HG02571 (cell line): ENCODE results near the gene PCSK6.

ENCODE experiments used
- ATAC-seq: cut with Tn5 transposase; IDR thresholded peaks from one replicate; pipeline ENCODE4 v1.9.1; 2021; ENCODE audit warnings: mild to moderate bottlenecking, moderate library complexity; ENCODE audit not compliant: unreplicated experiment

Gene PCSK6

DNA sequence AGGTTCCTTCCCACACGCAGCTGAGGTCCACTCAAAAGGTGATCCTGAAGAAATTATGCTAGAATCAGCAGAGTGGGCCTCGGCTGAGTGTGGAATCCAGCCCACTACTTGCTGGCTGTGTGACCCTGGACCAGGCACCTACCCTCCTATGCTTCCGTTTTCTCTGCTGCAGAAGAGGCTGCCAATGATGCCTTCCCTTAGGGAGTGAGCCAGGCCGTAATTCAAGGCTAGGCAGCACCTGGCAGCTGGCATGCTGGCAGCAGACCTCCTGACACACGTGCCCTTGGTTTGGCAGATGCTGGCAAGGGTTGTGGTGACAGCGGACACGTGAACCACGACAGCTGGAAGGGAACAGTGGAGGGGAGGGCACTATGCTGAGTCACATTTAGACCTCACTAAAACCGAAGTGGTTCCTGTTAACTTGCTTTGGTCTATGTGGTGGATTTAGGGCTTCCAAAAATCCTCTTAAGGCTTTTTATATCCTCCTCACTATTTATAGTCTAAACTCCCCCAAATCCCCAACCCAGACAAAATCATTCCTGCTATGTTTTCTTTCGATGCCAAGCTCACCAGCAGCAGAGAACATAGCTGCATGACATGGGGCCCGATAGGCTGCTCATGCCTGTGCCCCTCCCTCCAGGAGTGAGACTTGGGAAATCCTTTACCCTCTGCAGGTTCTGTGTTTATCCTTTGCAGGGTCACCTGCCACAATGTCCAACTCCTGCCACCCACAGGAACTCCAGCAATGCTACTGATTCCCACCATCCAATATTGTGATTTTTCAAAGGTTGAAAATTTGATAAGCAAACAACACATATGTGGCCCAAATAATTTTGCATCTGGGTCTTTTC is 10.6 kb upstream of the PCSK6 start:
- no peak for ATAC-seq

DNA sequence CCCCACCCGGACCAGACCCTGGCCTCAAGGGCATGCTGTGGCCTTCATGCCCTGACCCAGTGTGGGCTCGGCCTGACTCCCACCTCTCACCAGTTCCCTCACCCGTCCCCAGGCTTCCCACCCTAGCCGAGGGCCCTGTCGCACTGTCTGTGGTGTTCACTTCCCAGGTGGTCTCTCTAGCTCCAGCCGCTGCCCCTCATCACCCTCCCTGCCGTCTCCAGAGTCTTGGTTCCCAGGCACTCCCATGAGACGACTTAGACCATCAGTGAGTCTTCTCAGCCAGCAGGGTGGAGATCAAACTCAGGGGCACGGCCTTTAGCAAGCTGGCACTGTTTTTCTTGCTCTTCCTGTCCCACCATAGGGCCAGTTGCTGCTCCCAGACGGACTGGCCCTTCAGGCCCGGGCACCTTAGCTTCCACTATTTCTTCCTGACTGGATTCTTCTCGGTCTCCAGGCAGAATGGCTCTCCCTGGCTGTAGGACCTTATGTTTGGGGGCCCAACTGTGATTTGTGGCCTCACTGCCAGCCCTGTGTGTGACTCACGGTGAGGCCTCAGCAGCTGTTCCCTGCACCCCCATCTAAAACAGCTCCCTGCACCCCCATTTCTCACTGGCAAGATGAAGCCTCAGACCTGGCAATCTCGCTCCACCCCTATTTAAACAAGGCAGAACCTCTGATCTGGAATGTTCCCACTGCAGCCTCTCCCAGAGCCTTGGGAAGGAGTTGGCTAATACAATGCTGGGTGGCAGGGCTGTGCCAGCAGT is 9.4 kb upstream of the PCSK6 start:
- ATAC-seq = no peak

DNA sequence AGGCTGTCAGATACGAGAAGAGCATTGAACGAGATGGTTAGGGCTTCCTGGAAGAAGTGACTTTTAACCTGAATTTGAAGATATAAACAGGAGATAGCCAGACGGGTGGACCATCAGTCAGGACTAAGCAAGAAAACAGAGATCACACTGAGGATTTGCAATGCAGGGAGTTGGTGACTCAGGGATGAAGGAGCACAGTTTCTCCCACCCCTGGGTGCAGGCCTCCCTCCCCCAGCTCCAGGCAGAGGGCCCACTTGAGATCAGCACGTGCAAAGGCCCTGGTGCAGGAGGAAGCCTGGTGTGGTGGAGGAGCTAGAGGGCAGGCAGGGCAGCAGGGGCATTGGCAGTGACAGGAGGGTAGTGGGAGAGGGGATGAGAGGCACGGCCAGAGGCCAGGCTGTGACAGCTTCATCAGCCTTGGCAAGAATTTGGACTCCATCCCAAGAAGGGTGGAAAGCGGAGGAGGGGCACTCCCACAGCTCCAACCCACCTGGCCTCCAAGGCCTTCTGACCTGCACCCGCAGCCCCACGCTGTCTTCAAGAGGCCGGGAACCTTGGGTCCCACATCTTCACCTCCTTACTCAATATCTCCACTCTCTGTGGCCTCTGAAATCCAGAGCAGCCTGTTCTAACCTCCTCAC is 8.7 kb upstream of the PCSK6 start:
- no peak for ATAC-seq

DNA sequence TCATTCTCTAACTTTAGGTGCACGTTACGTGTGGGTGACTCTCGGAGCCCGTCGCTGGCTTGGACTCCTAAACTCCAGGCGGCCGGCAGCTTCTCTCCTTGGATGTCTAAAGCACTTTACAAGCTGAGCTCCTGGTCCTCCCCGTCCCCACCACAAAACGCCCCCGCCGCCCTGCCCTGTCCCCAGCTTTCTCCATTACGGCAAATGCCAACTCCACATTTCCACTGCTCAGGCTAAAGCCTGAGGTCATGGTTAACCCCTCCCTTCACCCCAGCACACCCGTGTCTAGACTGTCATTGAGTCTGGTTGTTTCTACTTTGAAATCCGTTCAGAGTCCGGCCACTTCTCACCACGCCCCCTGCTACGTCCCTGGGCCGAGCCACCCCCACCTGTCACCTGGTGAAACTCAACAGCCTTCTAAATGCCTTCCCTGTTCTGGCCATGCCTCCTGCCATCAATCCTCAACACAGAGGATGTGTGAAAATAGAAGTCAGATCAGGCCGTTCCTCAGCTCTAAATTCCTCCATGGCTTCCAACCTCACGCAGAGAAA is 8.1 kb upstream of the PCSK6 start:
- ATAC-seq = no peak

DNA sequence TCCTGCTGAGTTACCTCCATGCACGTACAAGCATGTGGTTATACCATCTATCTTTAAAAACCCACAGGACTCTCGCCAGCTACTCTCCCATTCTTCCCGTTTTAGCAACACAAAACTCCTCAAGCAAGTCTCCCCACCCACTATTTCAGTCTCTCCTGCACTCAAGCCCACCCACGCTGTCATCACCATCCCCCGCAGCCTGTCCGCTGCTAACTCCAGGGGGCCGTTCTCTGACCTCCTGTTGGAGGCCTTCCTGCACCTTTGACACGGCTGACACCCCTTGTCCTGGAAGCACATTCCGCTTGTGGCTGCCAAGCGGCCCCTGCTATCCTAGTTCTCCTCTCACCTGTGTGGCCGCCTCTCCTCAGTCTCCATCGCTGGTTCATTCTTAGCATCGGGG is 7.5 kb upstream of the PCSK6 start:
- no peak for ATAC-seq

DNA sequence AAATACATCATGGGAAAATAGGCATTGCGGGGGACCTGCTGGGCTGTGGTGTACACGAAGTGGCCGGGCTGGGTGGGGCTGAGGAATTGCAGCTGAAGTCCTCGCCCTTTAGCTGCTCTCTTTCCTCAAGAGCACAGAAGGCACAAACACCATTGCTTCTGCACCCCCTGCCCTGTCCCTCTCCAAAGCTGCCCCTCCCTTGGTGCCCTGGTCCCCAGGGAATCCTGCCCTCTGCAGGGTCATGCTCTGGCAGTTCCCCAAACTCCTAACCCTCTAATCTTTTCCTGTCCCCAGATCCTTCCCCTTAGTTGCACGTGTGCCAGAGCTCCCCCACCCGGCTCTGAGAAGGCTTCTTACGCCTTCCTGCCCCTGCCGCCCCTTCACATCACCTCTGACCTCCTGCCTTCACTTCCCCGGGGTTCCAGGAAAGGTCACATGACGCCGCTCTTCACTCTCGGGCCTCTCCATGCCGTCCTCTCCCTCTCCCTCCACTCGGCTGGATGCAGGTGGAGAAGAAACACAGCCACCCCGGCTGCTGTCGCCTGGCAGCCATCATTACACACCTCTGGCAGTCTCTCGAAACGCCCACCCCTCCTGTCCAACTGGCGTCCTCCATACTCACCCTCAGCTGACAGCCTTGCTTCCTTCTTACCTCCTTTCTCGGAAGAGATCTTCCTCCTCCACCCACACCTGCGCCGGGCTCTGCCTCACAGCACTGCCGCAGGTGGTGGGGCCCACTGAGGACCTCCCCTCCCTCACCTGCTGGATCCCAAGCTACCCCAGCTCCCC is 6.9 kb upstream of the PCSK6 start:
- no peak for ATAC-seq

DNA sequence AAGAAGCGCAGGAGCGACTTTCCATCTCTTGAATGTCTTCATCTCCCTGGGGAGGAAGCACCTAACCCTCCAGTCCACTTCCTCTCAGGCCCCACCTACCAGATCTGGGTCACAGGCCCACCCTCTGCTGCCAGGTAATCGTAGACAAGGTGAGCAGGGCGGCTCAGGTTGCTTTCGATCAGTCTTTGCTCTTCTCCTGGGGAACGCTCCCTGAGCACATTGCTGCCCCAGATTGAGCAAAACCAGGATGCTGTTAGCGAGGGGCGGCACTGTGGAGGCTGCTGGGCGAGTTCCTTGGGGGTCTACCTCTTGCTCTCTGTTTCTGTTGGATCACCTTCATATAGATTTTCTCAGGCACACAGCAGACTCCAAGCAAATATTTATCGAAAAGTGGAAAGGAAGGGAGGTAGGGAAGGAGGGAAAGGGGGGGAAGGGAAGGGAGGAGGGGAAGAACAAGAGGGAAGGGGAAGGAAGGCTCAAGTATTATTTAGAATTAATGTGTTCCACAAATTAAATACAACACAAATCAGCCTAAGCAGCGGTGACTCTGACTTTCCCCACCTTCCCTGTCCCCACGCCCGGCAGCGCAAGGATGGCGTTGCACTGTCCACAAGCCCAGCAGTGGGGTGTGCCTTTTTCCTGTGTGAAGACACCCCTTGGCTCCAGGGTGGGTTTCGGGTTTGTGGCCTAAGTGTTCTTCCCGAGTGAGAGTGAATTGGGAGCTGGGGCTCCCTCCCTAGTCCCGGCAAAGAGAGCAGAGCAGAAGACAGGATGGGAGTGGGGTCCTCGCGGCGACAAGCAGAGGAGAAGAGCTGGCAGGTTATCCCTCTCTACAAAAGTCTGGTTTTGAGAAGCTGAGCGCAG is 6.1 kb upstream of the PCSK6 start:
- ATAC-seq = no peak

DNA sequence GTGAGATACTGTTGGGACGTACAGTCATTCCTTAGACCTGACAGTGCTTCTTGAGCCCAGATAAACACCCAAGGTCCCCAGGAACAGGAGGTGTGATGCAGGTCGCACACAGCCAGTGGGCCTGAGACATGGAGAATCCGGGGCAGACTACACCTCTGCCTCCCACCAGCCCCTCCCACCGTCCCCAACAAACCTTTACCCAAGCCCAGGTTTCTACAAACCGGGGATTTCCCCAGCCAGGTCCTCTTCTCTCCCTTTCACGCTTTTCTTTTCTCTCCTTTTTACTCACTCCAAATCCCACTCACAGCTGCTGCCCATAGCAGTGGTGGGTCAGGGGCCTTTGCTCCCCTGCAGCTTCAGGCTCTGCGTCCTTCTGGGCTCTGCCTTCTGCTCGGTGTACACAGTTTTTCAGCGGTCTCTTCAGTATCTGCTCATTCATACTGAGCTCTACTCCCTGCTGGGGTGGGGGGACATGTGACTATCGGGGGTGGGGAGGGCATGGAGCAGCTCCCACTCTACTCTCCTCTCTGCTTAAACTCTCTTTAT is 4.8 kb upstream of the PCSK6 start:
- no peak for ATAC-seq

DNA sequence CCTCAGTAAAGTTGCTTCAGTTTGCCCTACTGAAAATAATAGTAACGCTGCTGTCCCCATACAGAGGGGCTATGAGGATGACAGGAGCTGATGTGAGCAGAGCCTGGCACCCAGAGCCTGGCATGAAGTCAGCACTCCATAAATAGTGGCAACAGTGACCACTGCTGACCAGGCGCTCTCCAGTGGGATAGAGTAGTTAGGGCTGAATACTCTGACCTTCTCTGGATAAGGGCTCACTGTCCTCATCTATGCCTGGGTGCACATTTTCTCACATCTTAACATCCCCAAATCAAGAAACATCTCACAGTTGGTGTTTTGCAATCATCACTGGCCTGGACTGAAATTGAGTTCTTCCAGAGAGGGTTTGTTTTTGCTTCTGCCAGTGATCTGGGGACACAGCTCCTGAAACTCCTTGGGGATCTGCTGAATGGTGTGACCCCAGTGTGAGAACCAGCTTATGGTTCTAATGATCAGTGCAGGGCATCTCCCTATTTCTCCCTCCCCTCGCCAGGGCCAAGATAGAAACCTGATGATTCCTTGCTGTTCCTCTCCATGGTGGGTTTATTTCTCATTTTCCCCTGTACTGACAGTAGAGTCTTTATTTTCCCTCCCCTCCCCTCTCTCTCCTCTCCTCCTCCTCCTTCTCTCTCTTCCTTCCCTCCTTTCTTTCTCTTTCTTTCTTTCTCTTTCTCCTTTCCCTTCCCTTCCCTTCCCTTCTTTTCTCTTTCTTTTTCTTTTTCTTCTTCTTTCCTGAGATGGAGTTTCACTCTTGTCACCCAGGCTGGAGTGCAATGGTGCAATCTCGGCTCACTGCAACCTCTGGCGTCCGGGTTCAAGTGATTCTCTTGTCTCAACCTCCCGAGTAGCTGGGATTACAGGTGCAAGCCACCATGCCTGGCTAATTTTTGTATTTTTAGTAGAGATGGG is 3.5 kb upstream of the PCSK6 start:
- no peak for ATAC-seq

DNA sequence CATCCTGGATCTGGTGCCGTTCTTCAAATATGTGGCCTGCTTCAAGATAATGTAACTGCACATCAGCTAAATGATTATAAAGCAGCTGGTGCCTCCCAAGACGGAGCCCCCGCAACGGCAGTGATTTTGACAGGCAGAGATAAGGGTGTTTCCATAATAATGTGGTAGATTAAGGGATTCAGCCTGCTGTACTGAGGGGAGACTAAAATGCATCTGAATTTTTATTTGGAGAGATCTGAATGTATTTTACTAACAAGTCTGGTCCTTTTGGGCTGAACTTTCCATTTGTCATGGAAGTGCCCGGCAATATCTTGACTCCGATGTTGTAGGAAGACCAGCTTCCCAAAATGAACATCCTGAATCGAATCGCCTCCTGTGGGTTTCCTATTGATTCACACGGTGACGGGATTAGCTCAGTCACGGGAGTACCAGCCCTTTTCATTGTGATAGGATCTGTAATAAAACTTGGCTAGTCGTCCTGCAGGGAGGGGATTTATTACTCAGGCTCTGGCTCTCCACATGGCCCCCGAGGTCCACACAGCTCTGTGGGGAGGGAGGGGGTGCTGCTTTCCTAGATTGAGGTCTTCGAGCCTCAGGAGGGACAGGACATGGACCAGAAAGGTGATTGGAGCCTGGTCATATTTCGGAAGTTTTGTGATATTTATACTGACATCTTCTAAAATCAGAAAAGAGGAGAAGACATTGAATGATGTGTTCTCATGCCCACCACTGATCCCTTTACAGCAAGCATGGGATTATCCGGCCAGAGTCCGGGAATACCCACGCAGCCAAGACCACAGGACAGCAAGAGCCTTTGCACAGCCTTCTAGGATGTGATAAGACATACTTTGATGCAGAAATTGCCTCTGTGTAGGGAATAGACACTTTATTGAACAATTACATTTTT is 2.5 kb upstream of the PCSK6 start:
- ATAC-seq = no peak

DNA sequence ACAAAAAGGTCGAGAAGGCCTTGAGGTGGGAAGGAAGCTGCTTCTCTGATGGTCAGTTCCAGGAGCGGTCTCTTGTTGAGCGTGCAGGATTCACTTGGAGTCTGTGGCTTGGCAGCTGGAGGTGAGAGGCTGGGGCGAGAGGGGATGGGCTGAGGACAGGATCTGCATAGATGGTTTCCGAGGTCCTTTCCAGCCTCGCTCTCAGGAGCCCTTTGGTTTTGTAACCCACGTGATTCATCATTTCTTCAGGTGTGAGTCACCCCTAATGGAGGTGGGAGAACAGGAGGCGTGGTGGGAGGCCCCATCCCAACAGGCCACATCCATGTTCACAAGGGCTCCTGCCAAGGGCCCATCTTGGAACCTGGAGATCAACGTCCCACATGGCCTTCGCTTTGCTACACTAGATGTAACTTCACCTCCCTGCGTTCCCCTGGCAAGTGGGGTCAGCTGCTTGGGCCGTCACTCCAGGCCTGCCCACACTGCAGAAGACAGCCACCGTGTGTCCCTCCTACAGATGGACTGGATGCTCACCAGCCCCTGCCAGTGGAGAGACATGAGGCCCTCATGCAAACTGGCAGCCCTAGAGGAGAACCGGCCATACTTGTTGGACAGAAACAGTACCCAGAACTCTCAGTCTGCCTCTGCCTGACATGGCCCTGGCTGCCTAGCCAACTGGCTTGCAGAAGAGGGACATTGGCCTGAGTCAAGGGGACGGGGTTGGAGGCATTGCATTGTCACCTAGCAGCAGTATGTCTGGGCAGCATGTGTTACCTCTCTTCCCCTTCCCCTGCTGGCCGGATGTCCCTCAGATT is 1.6 kb upstream of the PCSK6 start:
- no peak for ATAC-seq

DNA sequence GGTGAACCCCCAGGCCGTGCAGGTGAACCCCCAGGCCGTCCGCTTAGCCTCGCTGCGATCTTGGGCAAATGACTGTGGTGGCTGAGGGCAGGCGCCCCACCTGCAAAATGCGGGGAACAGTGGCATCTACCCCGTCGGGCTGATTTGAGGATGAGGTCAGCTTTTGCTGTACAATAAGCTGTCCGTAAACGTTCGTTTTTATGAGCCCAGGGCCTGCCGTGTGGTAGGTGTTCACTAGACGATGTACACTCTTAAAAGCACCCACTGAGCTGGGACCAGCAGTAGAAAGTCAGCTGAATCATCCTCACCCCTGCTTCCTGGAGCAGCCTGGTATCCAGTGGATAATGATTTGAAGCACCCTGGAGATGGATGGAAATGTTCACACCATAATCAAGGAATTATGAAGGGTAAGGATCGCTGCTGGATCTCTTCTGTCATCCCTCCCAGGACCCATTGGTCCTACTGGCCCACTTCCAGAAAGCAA is 943 bp upstream of the PCSK6 start:
- ATAC-seq = no peak

DNA sequence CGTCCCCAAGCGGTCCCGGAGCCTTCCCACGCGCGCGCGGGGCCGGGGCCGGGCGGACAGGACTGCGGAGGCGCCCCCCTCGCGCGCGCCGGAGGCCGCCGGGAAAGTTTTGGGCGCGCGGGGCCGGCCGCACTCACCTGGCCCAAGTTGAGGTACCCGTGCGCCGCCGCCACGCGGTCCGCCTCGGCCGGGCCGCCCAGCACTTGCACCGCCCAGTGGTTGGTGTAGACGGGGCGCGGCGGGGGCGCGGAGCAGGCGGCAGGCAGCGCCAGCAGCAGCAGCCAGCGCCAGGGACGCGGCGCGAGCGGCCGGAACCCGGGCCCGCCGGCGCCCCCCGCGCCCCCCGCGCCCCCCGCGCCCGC is 289 bp downstream of the PCSK6 start:
- ATAC-seq = no peak

DNA sequence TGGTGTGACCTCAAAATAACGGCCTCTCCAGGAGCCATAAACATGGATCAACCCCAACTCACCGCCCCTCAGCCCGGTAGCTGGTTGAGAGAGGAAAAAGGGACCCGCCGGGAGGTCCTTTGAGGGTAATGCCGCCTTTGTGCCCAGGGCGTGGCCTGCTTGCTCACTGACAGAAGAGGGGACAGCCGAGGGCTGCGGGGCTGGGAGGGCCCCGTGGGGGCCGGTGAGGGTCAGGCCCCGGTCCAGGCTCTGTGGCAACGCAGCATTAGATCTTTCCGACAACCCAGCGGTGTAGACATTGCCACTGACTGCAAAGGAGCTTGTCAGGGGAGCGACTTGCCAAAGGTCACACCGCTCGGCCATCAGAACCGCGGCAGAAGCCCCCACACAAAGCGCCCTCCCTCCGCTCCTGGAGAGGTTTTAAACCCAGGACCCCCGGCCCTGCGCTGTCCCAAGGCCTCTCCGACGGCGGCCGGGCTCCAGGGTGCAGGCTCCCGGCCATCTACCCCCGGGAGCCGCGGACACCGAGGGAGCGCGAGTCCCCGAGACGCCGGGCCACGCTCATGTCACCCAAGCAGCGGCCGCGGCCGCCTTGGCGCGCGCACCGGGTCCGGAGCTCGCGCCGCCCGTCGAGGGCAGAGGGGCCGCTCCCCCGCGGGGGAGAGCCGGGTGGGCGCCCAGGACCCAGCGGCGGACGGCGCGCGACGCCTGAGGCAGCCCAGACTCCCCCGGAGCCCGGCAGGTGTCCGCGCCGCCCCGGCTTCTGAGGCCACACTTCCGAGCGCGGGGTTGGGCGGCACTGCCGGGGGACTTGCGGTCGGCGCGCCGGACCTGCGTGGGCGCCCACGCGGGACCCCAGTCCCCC is 975 bp downstream of the PCSK6 start:
- no peak for ATAC-seq

DNA sequence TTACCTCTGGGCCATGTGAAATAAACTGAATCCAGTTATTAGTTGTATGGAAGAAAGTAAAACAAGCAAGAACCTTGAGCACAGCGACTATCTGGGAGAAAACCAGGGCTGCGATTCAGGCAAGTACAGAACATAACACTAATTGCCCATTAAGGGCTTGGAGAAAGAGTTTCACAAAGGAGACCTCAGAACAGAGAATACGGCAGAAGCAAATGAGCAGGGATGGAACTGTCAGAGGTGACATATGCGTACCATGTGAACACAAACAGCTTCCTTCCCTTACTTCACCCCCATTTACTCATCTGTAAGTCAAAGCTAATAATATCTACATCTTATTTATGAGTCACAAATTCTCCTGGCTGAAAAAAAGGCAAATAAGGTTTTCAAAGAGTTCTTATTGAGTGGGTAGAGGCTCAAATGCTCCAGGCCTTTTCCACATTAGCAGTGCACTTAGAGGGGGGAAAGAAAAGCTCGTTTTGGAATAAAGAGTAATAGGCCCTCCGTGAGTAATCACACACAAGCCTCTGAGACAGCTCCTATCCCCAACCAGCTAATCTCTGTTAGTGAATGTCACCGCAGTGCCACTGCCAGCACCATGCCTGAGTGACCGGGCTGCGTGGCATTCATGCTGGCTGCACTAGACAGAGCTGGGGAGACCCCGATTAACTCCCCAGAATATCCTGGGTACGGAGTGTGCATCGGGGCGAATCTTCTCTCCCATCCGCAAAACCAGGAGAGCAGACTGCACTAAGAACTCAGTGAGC is 2.6 kb downstream of the PCSK6 start:
- ATAC-seq = no peak
